ENCODE measurements around the gene ALK.

DNA sequence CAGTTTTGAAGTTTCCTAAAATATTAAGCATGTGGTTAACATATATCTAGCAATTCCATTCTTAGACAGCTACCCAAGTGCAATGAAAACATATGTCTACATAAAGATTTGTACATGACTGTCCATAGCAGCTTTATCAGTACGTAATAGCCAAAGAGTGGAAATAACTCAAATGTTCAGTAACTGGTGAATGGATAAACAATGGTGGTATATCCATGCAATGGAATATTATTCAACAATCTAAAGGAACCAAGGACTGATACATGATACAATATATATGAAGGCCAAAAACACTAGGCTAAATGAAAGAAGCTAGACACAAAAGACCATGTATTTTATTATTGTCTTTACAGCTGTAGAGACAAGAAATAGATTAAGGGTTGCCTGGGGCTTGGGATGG is 361.4 kb downstream of the ALK start:
- TF ChIP-seq YY1 (IDR thresholded peaks at IDR 0.05; ENCODE audit: insufficient read depth, insufficient read length) (no peak), SUZ12 (IDR thresholded peaks at IDR 0.05; ENCODE audit: extremely low read depth, insufficient read depth, insufficient read length) (no peak)

Data from NT2/D1 (cell line).